Subcutaneous abdominal adipose tissue (tissue), 5 donors: Measurements from ENCODE around the gene UNC5B.

Experiments
- H3K27ac ChIP-seq: one replicate; pipeline ENCODE4 v1.7.0; 2013; ENCODE audit warnings: low read depth, mild to moderate bottlenecking, inconsistent platforms, low read length, moderate library complexity
- H3K27me3 ChIP-seq, 5 donors: one replicate each; pipeline ENCODE4 v1.7.0; 2013; ENCODE audit warnings: low read length in 5 of 5, inconsistent platforms in 1 of 5; ENCODE audit not compliant: control insufficient read depth in 5 of 5, insufficient read depth in 4 of 5
- H3K36me3 ChIP-seq, 5 donors: one replicate each; pipeline ENCODE4 v1.7.0; 2013; ENCODE audit warnings: low read length in 5 of 5; ENCODE audit not compliant: control insufficient read depth in 5 of 5, insufficient read depth in 5 of 5
- H3K4me1 ChIP-seq, 5 donors: one replicate each; pipeline ENCODE4 v1.7.0; 2013; ENCODE audit warnings: low read length in 5 of 5, mild to moderate bottlenecking in 3 of 5, moderate library complexity in 1 of 5; ENCODE audit not compliant: control insufficient read depth in 5 of 5, insufficient read depth in 5 of 5
- H3K4me3 ChIP-seq, 5 donors: one replicate each; pipeline ENCODE4 v1.7.0; 2013; ENCODE audit warnings: low read length in 5 of 5, low read depth in 1 of 5
- H3K9ac ChIP-seq, 5 donors: one replicate each; pipeline ENCODE4 v1.7.0; 2013; ENCODE audit warnings: low read length in 5 of 5, mild to moderate bottlenecking in 4 of 5, moderate library complexity in 3 of 5
- H3K9me3 ChIP-seq, 5 donors: one replicate each; pipeline ENCODE4 v1.7.0; 2013; ENCODE audit warnings: low read length in 5 of 5; ENCODE audit not compliant: control insufficient read depth in 5 of 5
- donor health status: healthy.
- donor health status: healthy.
- donor health status: healthy.
- donor health status: healthy.
- donor health status: healthy.

Gene UNC5B

GRCh38 chr10:71219918-71220688 lies 7.7 kb downstream of the UNC5B start:
- H3K36me3 ChIP-seq = no peaks in the 10 kb centered on the region
- H3K9ac ChIP-seq = no peak overlapping the region
- H3K4me3 ChIP-seq = no peak overlapping the region
- H3K27me3 ChIP-seq = peaks cover 0 to 11% (median 0%) of the 10 kb centered on the region in 5 donors
- H3K4me1 ChIP-seq = peaks cover 0 to 23% (median 16%) of the 10 kb centered on the region in 5 donors
- H3K27ac ChIP-seq = no peak overlapping the region
- no peaks in the 10 kb centered on the region for H3K9me3 ChIP-seq

DNA sequence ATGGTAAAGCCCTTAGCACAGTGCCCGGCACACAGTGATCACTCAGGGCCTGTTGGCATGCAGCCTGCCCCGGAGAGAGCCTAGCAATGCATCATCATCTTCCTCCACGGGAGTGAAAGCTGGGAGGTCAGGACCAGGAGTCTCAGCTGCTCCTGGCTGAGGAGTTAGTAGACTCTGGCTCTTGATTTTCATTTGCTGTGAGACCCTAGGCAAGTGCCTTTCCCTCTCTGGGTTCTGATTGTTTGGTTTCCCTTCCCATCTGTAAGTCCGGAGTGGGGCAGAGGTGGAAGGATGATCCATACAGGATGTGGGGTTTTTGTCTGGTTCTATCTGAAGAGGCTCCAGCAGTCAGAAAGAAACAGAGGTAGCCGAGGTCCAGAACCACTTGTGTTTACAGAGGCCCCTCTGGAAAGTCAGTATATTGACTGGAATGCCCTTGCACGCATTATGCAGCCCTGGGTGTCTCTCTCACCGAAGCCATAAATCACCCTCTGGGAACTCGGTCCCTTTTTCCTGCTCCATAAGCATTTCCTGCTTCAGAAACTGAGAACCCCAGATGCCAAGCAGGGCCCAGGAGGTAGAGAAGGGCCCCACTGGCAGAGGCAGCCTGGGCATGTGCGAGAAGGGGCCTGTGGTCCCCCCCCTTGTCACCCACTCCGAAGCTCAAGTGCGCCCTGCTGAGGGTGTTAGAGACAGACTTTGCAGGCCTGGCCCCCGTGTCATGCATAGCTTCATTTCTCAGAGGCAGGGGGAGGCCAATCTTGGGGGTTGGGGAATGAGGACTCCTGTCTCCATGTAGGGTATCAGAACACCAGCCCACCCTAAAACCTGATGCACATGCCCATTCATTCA lies 8.5 kb downstream of the UNC5B start:
- H3K27me3 ChIP-seq = peaks cover 0 to 11% (median 0%) of the 10 kb centered on the region in 5 donors

GRCh38 chr10:71221586-71222202 lies 9.3 kb downstream of the UNC5B start:
- Histone ChIP-seq H3K9ac (no peak overlapping the region), H3K4me3 (no peak overlapping the region), H3K27me3 (peaks cover 0 to 6% (median 0%) of the 10 kb centered on the region in 5 donors), H3K4me1 (peaks cover 0 to 17% (median 12%) of the 10 kb centered on the region in 5 donors), H3K36me3 (no peaks in the 10 kb centered on the region), H3K27ac (no peak overlapping the region), H3K9me3 (no peaks in the 10 kb centered on the region)

More for the DNA sequence above, 8.5 kb downstream of the UNC5B start:
- Histone ChIP-seq H3K36me3 (no peaks in the 10 kb centered on the region), H3K4me3 (no peak overlapping the region), H3K9ac (no peak overlapping the region), H3K9me3 (no peaks in the 10 kb centered on the region), H3K4me1 (peaks cover 0 to 23% (median 16%) of the 10 kb centered on the region in 5 donors), H3K27ac (no peak overlapping the region)

DNA sequence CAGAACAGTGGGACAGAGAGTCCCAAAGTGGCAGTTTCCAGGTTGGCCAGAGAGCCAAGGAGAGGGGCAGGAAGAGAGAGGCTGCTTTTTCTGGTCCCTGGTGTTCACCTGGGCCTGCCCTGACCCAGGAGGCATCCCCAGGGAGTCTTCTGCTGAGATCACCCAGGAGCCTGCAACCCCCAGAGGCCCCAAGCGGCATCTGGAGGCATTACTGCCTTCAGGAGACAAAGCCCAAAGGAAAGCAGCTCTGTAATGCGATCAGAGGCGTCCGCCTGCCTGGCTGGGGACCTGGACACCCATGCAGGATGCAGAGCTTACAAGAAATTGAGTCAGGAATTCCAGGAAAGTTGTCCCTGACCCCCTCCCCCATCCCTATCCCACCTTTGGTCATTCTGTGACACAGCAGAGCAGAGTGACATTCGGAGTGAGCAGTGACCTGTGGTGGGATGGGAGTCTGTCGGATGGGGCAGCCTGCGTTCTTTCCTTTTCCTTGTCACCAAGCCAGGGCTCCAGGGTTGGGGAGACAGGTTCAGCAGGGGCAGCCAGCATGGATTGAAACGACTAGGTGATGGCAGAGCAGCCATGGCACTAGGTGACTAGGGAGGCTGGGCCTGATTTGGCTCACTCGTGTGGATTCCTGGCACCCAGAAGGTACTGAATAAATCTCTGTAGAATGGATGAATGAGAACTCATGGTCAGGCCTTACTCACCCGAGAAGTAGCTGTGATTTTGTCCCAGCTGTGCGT lies 10.4 kb downstream of the UNC5B start:
- Histone ChIP-seq H3K4me1 (peaks cover 0 to 7% (median 1%) of the 10 kb centered on the region in 5 donors), H3K9me3 (no peaks in the 10 kb centered on the region), H3K4me3 (no peak overlapping the region), H3K27me3 (peaks cover 0 to 6% (median 0%) of the 10 kb centered on the region in 5 donors), H3K27ac (no peak overlapping the region), H3K9ac (no peak overlapping the region), H3K36me3 (no peaks in the 10 kb centered on the region)

- H3K4me1 ChIP-seq = no peaks in the 10 kb centered on the region
- H3K9me3 ChIP-seq = no peaks in the 10 kb centered on the region
- no peak overlapping the region for H3K4me3 ChIP-seq
- H3K27ac ChIP-seq = no peak overlapping the region
- H3K36me3 ChIP-seq = no peaks in the 10 kb centered on the region
- peaks cover 0 to 3% (median 0%) of the 10 kb centered on the region in 5 donors for H3K27me3 ChIP-seq
- H3K9ac ChIP-seq = no peak overlapping the region
Observed at GRCh38 chr10:71223347-71224058, 11.1 kb downstream of the UNC5B start.

GRCh38 chr10:71225291-71226058 lies 13.1 kb downstream of the UNC5B start:
- no peak overlapping the region for H3K27ac ChIP-seq

DNA sequence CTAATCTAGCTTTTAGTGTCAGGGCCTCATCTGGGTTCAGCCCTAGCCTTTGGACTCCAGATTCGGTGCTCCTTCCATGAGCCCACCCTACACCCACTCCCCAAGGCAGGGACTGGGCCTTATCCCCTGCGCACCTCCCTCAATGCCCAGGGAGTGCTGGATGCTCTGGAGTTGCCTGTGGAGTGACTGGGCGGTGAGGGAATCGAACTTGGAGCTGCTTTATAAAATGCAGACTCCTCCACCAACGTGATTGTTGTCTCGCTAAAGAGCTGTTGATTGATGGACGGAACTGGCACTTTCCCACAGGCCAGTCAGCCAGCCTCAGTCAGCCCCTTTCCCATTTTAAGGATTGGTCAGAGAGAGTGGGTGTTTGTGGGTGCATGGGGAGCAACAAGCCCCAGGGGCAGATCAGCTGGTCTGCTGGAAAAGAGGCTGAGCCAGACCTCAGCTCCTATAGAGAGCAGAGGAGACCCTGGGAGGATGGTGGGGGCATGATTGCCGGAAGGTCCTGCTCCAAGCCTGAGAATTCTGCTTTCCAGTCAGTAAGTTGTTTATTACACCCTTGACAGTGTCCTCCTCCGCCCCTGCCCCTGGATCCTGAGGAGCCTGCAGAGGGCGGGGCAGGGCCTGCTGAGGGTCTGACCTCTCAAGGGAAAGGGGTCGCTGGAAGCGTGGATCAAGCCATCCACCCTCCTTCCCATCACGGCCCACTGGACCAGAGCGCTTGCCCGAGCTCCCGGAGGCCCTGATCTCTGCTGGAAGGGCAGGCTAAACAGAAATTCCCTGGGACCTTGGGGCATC lies 16.7 kb downstream of the UNC5B start:
- Histone ChIP-seq H3K4me1 (peaks cover 2 to 43% (median 19%) of the 10 kb centered on the region in 5 donors), H3K9ac (no peak overlapping the region), H3K4me3 (no peak overlapping the region), H3K9me3 (no peaks in the 10 kb centered on the region), H3K27me3 (peaks cover 0 to 3% (median 0%) of the 10 kb centered on the region in 5 donors), H3K27ac (no peak overlapping the region), H3K36me3 (no peaks in the 10 kb centered on the region)

More at GRCh38 chr10:71225291-71226058, 13.1 kb downstream of the UNC5B start:
- Histone ChIP-seq H3K4me3 (no peak overlapping the region), H3K36me3 (no peaks in the 10 kb centered on the region), H3K9ac (no peak overlapping the region), H3K9me3 (no peaks in the 10 kb centered on the region), H3K27me3 (peaks cover 0 to 3% (median 0%) of the 10 kb centered on the region in 5 donors), H3K4me1 (peaks cover 0 to 16% (median 0%) of the 10 kb centered on the region in 5 donors)
